GM23248 (cell line): ENCODE data around the gene PADI6. TPM values are rescaled to one million over a fixed set of nuclear protein-coding genes. Genes with fewer than 3 reads are reported as not detected.

ENCODE experiments used
- DNase-seq: peaks from one replicate; pipeline ENCODE4 v3.0.0-alpha.2; 2015
- H2AFZ ChIP-seq: fragments of 200-600 bp; sonication (generic); 2 replicates; pipeline ENCODE4 v1.6.1; 2016; ENCODE audit warnings: antibody characterized with exemption
- H3F3A ChIP-seq: fragments of 200-600 bp; sonication (generic); 2 replicates; pipeline ENCODE4 v1.6.1; 2016; ENCODE audit warnings: mild to moderate bottlenecking, antibody characterized with exemption, mixed run types; ENCODE audit not compliant: insufficient read depth
- H3K27ac ChIP-seq: fragments of 200-600 bp; sonication (generic); 2 replicates; pipeline ENCODE4 v1.5.1; 2016; ENCODE audit warnings: mild to moderate bottlenecking
- H3K27me3 ChIP-seq: fragments of 200-600 bp; sonication (generic); replicated peaks from 2 replicates; pipeline ENCODE4 v1.6.1; 2016; ENCODE audit warnings: mild to moderate bottlenecking; ENCODE audit not compliant: insufficient read depth
- H3K36me3 ChIP-seq: fragments of 200-600 bp; sonication (generic); 2 replicates; pipeline ENCODE4 v1.6.1; 2016; ENCODE audit warnings: low read depth, mild to moderate bottlenecking
- H3K4me1 ChIP-seq: fragments of 200-600 bp; sonication (generic); 2 replicates; pipeline ENCODE4 v1.6.1; 2016; ENCODE audit warnings: mild to moderate bottlenecking; ENCODE audit not compliant: insufficient read depth
- H3K4me2 ChIP-seq: fragments of 200-600 bp; sonication (generic); one replicate; pipeline ENCODE4 v1.6.1; 2016; ENCODE audit warnings: mild to moderate bottlenecking; ENCODE audit not compliant: unreplicated experiment
- H3K4me3 ChIP-seq: fragments of 200-600 bp; sonication (generic); 2 replicates; pipeline ENCODE4 v1.5.1; 2016; ENCODE audit warnings: mild to moderate bottlenecking
- H3K79me2 ChIP-seq: fragments of 200-600 bp; sonication (generic); 2 replicates; pipeline ENCODE4 v1.6.1; 2016; ENCODE audit warnings: mild to moderate bottlenecking; ENCODE audit not compliant: insufficient read depth
- H3K9ac ChIP-seq: fragments of 200-600 bp; sonication (generic); 2 replicates; pipeline ENCODE4 v1.6.1; 2016; ENCODE audit warnings: mild to moderate bottlenecking
- H3K9me2 ChIP-seq: fragments of 200-600 bp; sonication (generic); 2 replicates; pipeline ENCODE4 v1.6.1; 2016; ENCODE audit warnings: mixed run types, mild to moderate bottlenecking, moderate library complexity; ENCODE audit not compliant: insufficient read depth
- H3K9me3 ChIP-seq: fragments of 200-600 bp; sonication (generic); one replicate; pipeline ENCODE4 v1.6.1; 2017; ENCODE audit warnings: low read depth
- H4K20me1 ChIP-seq: fragments of 200-600 bp; sonication (generic); 2 replicates; pipeline ENCODE4 v1.6.0; 2016; ENCODE audit not compliant: insufficient read depth
- EZH2 ChIP-seq: fragments of 200-600 bp; sonication (generic); IDR thresholded peaks from 2 replicates; pipeline ENCODE4 v1.6.1; 2018; ENCODE audit warnings: antibody characterized with exemption, mild to moderate bottlenecking; ENCODE audit not compliant: insufficient read depth, poor library complexity, severe bottlenecking
- EZH2phosphoT487 ChIP-seq: fragments of 200-600 bp; sonication (generic); IDR thresholded peaks from 2 replicates; pipeline ENCODE4 v1.6.1; 2018; ENCODE audit warnings: antibody characterized with exemption, moderate library complexity, mild to moderate bottlenecking, low read depth; ENCODE audit not compliant: insufficient read depth
- WGBS, 2 experiments: methylation state at CpG; one replicate each; pipeline ENCODE4 v1.1.6; 2015 to 2017; ENCODE audit warnings: low lambda C conversion rate in 2 of 2, low coverage in 1 of 2; ENCODE audit errors: missing lambda C conversion rate in 2 of 2; 5-methylcytosine and 5-hydroxymethylcytosine counted together
- in situ Hi-C: fragments of 300-500 bp; cut with MboI; formaldehyde crosslinking; loops from 2 replicates; pipeline ENCODE4 v1.15.0; 2020
- polyA plus RNA-seq: library from polyadenylated mRNA; unstranded; fragments of >200 nt; fragmentation: Nextera tagmentation; extraction: Ambion mirVana; gene quantifications from 2 replicates; pipeline ENCODE4 v1.2.1, GENCODE V29; 2016
- total RNA-seq: library from RNA; depleted of rRNA; stranded (reverse); fragments of >200 nt; shearing (Covaris generic); gene quantifications from 2 replicates; pipeline ENCODE4 v1.2.3, GENCODE V29; 2014

The PADI6 gene
- total and polyA plus RNA-seq, 2 experiments from 2014 or later, result not detected

- peak; percentile 83 for DNase-seq
- in situ Hi-C loops, result no loop called here
- H3K9me2 ChIP-seq, result no peaks in the 10 kb centered on the region
- TF ChIP-seq EZH2phosphoT487 (no peak), EZH2 (no peak)
- peak overlapping the region; percentile 42 for H2AFZ ChIP-seq
- H4K20me1 ChIP-seq, result no peaks in the 10 kb centered on the region
- peak overlapping the region; percentile 93 for H3K27ac ChIP-seq
- 1 to 5% methylated on average over 25 to 66 of the region's 115 CpGs for WGBS, 2 experiments
- H3K79me2 ChIP-seq, result peaks cover 57% of the 10 kb centered on the region
- no peaks in the 10 kb centered on the region for H3K9me3 ChIP-seq
- peaks cover 23% of the 10 kb centered on the region for H3K4me1 ChIP-seq
- peak overlapping the region; percentile 96 for H3K9ac ChIP-seq
- no peaks in the 10 kb centered on the region for H3K27me3 ChIP-seq
- peaks cover 12% of the 10 kb centered on the region for H3F3A ChIP-seq
- peak overlapping the region; percentile 99 for H3K4me3 ChIP-seq
- peaks cover 6% of the 10 kb centered on the region; the same call in 1 of the 2 replicates for H3K36me3 ChIP-seq
- H3K4me2 ChIP-seq, result peak overlapping the region; percentile 86
Measured at GRCh38 chr1:17437580-17438317, 65.8 kb downstream of the PADI6 start.

- in situ Hi-C loops, result no loop called here
- H3K9me2 ChIP-seq, result no peaks in the 10 kb centered on the region
- peak overlapping the region; percentile 86 for H3K4me2 ChIP-seq
- peaks cover 48% of the 10 kb centered on the region for H3K79me2 ChIP-seq
- H3K4me3 ChIP-seq, result peak overlapping the region; percentile 99
- DNase-seq, result peak; percentile 80
- no peaks in the 10 kb centered on the region for H4K20me1 ChIP-seq
- H2AFZ ChIP-seq, result peak overlapping the region; percentile 91
- no peak for TF ChIP-seq EZH2
- 1% methylated on average over 66 to 77 of the region's 78 CpGs for WGBS, 2 experiments
- peaks cover 29% of the 10 kb centered on the region for H3K4me1 ChIP-seq
- H3K27me3 ChIP-seq, result no peaks in the 10 kb centered on the region
- H3K9me3 ChIP-seq, result no peaks in the 10 kb centered on the region
- H3K36me3 ChIP-seq, result no peaks in the 10 kb centered on the region
- peaks cover 20% of the 10 kb centered on the region for H3F3A ChIP-seq
- peak overlapping the region; percentile 93 for H3K27ac ChIP-seq
- peak overlapping the region; percentile 96 for H3K9ac ChIP-seq
Measured at GRCh38 chr1:17438318-17439249, 66.6 kb downstream of the PADI6 start.

- Histone ChIP-seq H3K9me3 (no peaks in the 10 kb centered on the region), H3K4me2 (peak within 1 kb of the TSS; percentile 98), H3K27ac (peak within 1 kb of the TSS; percentile 93), H2AFZ (peak within 1 kb of the TSS; percentile 91), H3K4me3 (peak within 1 kb of the TSS; percentile 99), H3F3A (peaks cover 20% of the 10 kb centered on the region), H3K79me2 (peaks cover 40% of the 10 kb centered on the region), H4K20me1 (no peaks in the 10 kb centered on the region), H3K4me1 (peaks cover 32% of the 10 kb centered on the region), H3K36me3 (no peaks in the 10 kb centered on the region), H3K9ac (peak within 1 kb of the TSS; percentile 96), H3K27me3 (no peaks in the 10 kb centered on the region), H3K9me2 (no peaks in the 10 kb centered on the region)
- TF ChIP-seq EZH2, result no peak
- WGBS, 2 experiments, result 1% methylated on average over 36 to 70 of the region's 75 CpGs
- peak; percentile 90 for DNase-seq
- in situ Hi-C loops, result no loop called here
Measured at GRCh38 chr1:17439250-17440073, 67.5 kb downstream of the PADI6 start, which contains the start of gene RCC2. TSS of gene RCC2 (minus strand) at chr1:17439677. CDS start at chr1:17438514, 1,163 bp downstream.
